GM19193 (cell line): ENCODE data around the gene PRPSAP2.

Experiments used
- POLR2A ChIP-seq: IDR thresholded peaks from 4 replicates; pipeline ENCODE4 v1.6.1; 2011; ENCODE audit not compliant: insufficient read depth, insufficient read length; ENCODE audit errors: extremely low read depth

PRPSAP2 gene

GRCh38 chr17:18966831-18967624, 109.1 kb downstream of the PRPSAP2 start:
- no peak for TF ChIP-seq POLR2A

- TF ChIP-seq POLR2A = no peak
Observed at GRCh38 chr17:18967916-18968315, 110.0 kb downstream of the PRPSAP2 start.

GRCh38 chr17:18968345-18968744, 110.4 kb downstream of the PRPSAP2 start:
- no peak for TF ChIP-seq POLR2A

- no peak for TF ChIP-seq POLR2A
Observed at GRCh38 chr17:18968945-18969887, 111.3 kb downstream of the PRPSAP2 start.

DNA sequence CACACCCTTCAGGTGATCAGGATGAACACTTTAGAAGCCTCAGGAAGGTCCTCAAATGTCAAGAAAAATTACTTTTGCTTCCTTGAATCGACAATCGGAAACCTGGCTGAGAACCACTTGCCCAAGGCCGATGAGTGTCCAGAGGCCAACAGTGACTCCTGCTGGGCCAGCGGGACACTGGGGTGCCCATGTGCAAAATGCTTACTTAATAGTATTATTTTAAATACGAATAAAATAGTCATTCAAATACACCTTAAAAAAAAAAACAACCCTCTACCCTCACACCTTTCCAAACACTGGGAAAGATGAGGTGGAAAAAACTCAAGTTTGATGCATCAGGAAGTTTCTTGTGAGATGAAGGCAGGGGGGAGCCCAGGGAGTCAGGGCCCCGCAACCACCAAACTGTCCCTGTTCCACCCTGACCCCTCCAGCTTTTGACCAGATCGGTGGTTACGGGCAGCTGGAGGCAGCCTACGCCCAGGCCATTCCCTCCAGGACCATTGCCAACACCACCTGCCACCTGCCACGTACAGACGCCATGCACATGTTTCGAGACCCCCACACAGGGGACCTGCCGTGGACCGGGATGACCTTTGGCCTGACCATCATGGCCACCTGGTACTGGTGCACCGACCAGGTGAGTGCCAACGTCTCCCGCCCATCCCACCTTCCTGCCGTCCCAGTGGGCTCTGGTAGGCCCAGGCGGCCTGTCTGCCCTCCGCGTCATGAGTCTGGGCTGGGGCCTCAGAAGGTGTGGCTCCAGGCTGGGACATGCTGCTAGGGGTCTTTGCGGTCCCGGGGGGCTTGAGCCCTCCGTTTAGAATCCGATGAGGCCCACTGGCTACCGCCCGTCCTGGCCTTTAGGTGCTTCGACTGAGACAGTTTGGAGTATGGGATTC, 112.9 kb downstream of the PRPSAP2 start:
- no peak for TF ChIP-seq POLR2A

- no peak for TF ChIP-seq POLR2A
Observed at GRCh38 chr17:18971801-18972200, 113.9 kb downstream of the PRPSAP2 start.

DNA sequence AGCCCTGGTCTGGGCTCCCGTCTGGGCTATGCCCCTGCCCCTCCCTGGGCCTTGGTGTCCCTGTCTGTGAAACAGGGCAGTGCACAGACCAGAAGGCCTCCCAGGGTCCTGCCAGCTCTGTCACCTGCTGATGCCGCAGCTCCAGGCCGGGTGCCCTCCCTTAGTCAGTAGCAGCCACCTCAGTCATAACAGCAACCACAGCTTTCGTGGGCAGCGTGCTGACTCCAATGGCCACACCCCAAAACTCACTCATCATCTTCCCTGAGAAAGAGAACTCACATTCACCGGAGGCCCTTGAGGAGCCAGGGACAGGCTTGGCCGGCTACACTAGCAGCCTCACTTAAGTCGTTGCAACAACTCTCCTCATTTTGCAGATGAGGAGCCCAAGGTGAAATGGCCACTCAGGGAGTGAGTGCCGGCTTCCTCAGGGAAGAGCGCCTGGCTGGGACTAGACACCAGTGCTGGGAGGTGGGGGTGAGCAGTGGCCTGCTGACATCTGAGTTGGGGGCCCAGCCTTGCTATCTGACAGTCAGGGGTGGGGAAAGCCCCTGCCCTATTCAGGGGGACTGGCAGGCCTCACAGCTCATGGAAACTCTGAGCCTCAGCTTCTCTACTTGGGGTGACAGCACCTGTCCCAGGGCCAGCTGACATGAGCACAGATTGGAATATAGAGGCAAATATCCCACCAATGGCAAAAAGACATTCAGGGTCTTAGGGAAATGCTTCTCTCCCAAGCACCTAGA, 116.6 kb downstream of the PRPSAP2 start:
- TF ChIP-seq POLR2A = no peak

- no peak for TF ChIP-seq POLR2A
Observed at GRCh38 chr17:18975597-18975996, 117.7 kb downstream of the PRPSAP2 start.

DNA sequence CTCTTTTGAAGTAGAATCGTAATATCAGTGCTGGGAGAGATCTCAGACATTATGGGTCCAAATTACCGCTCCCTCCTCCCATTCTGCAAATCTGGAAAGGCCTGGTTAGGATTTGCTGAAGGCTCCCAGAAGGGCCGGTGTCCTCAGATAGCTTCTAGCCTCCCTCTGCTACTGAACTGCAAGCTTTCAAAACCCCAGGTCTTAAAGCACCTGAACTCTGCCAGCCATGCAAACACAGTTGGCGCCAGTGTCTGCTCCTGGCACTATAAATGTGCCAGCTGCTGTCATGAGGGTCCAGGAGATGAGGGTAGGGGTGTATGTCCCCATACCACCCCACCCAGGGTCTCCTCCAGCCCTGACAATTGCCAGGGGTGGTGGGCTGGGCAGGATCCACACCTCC, 118.3 kb downstream of the PRPSAP2 start:
- TF ChIP-seq POLR2A = no peak

DNA sequence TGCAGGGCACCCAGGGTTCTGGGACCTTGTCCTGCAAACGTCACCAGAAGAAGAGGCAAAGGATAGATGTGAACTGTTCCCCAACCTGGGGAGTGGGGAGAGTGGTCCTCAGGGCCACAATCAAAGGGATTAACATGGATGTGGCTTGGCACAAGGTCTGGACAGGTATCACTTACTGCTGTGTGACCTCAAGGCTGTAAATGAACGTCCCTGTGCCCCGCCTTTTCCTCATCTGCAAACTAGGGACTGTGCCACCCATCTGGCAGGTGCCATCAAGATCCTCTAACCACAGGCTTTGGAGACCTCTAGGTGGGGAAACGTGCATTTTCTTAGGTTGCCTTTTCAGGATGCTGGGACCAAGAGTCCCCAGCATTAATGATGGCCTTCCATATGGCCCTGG, 119.1 kb downstream of the PRPSAP2 start:
- TF ChIP-seq POLR2A = no peak

- no peak for TF ChIP-seq POLR2A
Observed at GRCh38 chr17:18977646-18978045, 119.7 kb downstream of the PRPSAP2 start.

GRCh38 chr17:18978050-18978449, 120.1 kb downstream of the PRPSAP2 start:
- no peak for TF ChIP-seq POLR2A

GRCh38 chr17:18978655-18979054, 120.7 kb downstream of the PRPSAP2 start:
- TF ChIP-seq POLR2A = no peak
